Endothelial cell (in vitro differentiated cells): ENCODE results near the gene FHOD1. TPM values are rescaled to one million over a fixed set of nuclear protein-coding genes. Genes with fewer than 3 reads are reported as not detected.

ENCODE experiments used
- DNase-seq: peaks from one replicate; pipeline ENCODE4 v3.0.0; 2021; ENCODE audit warnings: low spot score
- H3K27ac Mint-ChIP-seq: one replicate; pipeline ENCODE4 v1.8.0; 2021; ENCODE audit warnings: mixed read lengths, inconsistent platforms; ENCODE audit not compliant: unreplicated experiment
- H3K27me3 Mint-ChIP-seq: one replicate; pipeline ENCODE4 v1.8.0; 2021; ENCODE audit warnings: mild to moderate bottlenecking, moderate library complexity, mixed read lengths, inconsistent platforms; ENCODE audit not compliant: unreplicated experiment
- H3K36me3 Mint-ChIP-seq: one replicate; pipeline ENCODE4 v1.8.0; 2021; ENCODE audit warnings: mild to moderate bottlenecking, low read depth, mixed read lengths, inconsistent platforms; ENCODE audit not compliant: unreplicated experiment
- H3K4me1 Mint-ChIP-seq: one replicate; pipeline ENCODE4 v1.8.0; 2021; ENCODE audit warnings: mild to moderate bottlenecking, mixed read lengths, inconsistent platforms; ENCODE audit not compliant: unreplicated experiment
- H3K4me3 Mint-ChIP-seq: one replicate; pipeline ENCODE4 v1.8.0; 2021; ENCODE audit warnings: mild to moderate bottlenecking, mixed read lengths, inconsistent platforms; ENCODE audit not compliant: unreplicated experiment
- H3K9me3 Mint-ChIP-seq: one replicate; pipeline ENCODE4 v1.8.0; 2021; ENCODE audit warnings: mixed read lengths, inconsistent platforms; ENCODE audit not compliant: unreplicated experiment
- CTCF ChIP-seq: fragments of 200-600 bp; sonication (generic); IDR thresholded peaks from one replicate; pipeline ENCODE4 v1.5.0; 2021; ENCODE audit warnings: antibody characterized with exemption; ENCODE audit not compliant: unreplicated experiment
- total RNA-seq: library from RNA; stranded (reverse); fragmentation: NEBNext Ultra II Directional; extraction: Animal tissue kit (Norgen Biotek cat#: 25700); gene quantifications from one replicate; pipeline ENCODE4 v1.2.1, GENCODE V29; 2021; ENCODE audit not compliant: unreplicated experiment

The FHOD1 gene
- total RNA-seq, 1 donor from 2014 or later = 248 TPM

- Mint-ChIP-seq H3K9me3 (no peaks in the 10 kb centered on the region), H3K4me3 (no peak overlapping the region), H3K27ac (no peak overlapping the region), H3K4me1 (peaks cover 15% of the 10 kb centered on the region), H3K36me3 (no peaks in the 10 kb centered on the region), H3K27me3 (peaks cover 7% of the 10 kb centered on the region)
- DNase-seq = no peak
- TF ChIP-seq CTCF = no peak
Observed at GRCh38 chr16:67268136-67268579, 20.9 kb upstream of the FHOD1 start.

GRCh38 chr16:67265834-67266233, 18.6 kb upstream of the FHOD1 start:
- Mint-ChIP-seq H3K27me3 (peaks cover 14% of the 10 kb centered on the region), H3K4me3 (peak overlapping the region; percentile 49), H3K9me3 (no peaks in the 10 kb centered on the region), H3K36me3 (no peaks in the 10 kb centered on the region), H3K4me1 (peaks cover 15% of the 10 kb centered on the region), H3K27ac (peak overlapping the region; percentile 52)
- no peak for DNase-seq
- TF ChIP-seq CTCF = no peak

- TF ChIP-seq CTCF = no peak
- H3K27ac Mint-ChIP-seq = no peak overlapping the region
Observed at GRCh38 chr16:67264866-67265265, 17.6 kb upstream of the FHOD1 start.

GRCh38 chr16:67264277-67264676, 17.0 kb upstream of the FHOD1 start:
- Mint-ChIP-seq H3K36me3 (peaks cover 4% of the 10 kb centered on the region), H3K9me3 (no peaks in the 10 kb centered on the region), H3K4me1 (peaks cover 18% of the 10 kb centered on the region), H3K4me3 (no peak overlapping the region), H3K27ac (no peak overlapping the region), H3K27me3 (peaks cover 17% of the 10 kb centered on the region)
- DNase-seq = no peak
- no peak for TF ChIP-seq CTCF

More at GRCh38 chr16:67264866-67265265, 17.6 kb upstream of the FHOD1 start:
- Mint-ChIP-seq H3K36me3 (peaks cover 4% of the 10 kb centered on the region), H3K4me1 (peaks cover 18% of the 10 kb centered on the region), H3K27me3 (peaks cover 14% of the 10 kb centered on the region), H3K9me3 (no peaks in the 10 kb centered on the region), H3K4me3 (no peak overlapping the region)
- DNase-seq = no peak

GRCh38 chr16:67263201-67263600, 15.9 kb upstream of the FHOD1 start:
- peaks cover 4% of the 10 kb centered on the region for H3K36me3 Mint-ChIP-seq
- peaks cover 18% of the 10 kb centered on the region for H3K4me1 Mint-ChIP-seq
- DNase-seq = no peak
- TF ChIP-seq CTCF = no peak
- no peaks in the 10 kb centered on the region for H3K9me3 Mint-ChIP-seq
- no peak overlapping the region for H3K27ac Mint-ChIP-seq
- peaks cover 21% of the 10 kb centered on the region for H3K27me3 Mint-ChIP-seq
- no peak overlapping the region for H3K4me3 Mint-ChIP-seq
